Endothelial cell of umbilical vein (primary cell): ENCODE results near the gene SDF4. TPM values are rescaled to one million over a fixed set of nuclear protein-coding genes. Genes with fewer than 3 reads are reported as not detected.
A peak's percentile ranks its signal among the peaks of the same experiment; 100 is the strongest.

ENCODE experiments used
- BruUV-seq: library from RNA; stranded (reverse); fragments of 400-500 nt; replicated peaks from 2 replicates; lab custom pipeline; 2021; lab: Mats Ljungman, UMichigan
- CTCF ChIA-PET: fragments of 300-600, 350-600 bp; sonication (Branson Sonifier 250); formaldehyde crosslinking; loops from one replicate; lab custom pipeline; 2021; ENCODE audit warnings: antibody characterized with exemption, inconsistent platforms; lab: Charles Lee
- POLR2A ChIA-PET: fragments of 300-600, 350-600 bp; sonication (Branson Sonifier 250); formaldehyde crosslinking; loops from one replicate; lab custom pipeline; 2021; ENCODE audit warnings: antibody characterized with exemption, inconsistent platforms; lab: Charles Lee
- DNase-seq: peaks from one replicate; pipeline ENCODE4 v3.0.0-alpha.2; 2011; ENCODE audit warnings: low read depth, low spot score
- FAIRE-seq: peaks from 2 replicates; lab custom pipeline; 2011; peaks lifted over from hg19 to GRCh38; lab: Jason Lieb, UNC
- H2AFZ ChIP-seq: 2 replicates; pipeline ENCODE4 v1.6.0; 2012; ENCODE audit warnings: low read depth, low read length, control low read depth, inconsistent platforms
- H3K27ac ChIP-seq: 2 replicates; pipeline ENCODE4 v1.5.1; 2011; ENCODE audit warnings: low read depth, mild to moderate bottlenecking, control low read depth, low read length, moderate library complexity; ENCODE audit not compliant: insufficient read depth
- H3K27me3 ChIP-seq, 2 experiments: 2 replicates each; pipeline versions ENCODE4 v1.6.0 to v1.6.1; 2011; ENCODE audit warnings: low read length in 2 of 2, mixed read lengths in 1 of 2; ENCODE audit not compliant: control insufficient read depth in 2 of 2, insufficient read depth in 2 of 2
- H3K36me3 ChIP-seq, 2 experiments: 2 replicates in 1 of 2; 3 replicates in 1 of 2; pipeline ENCODE4 v1.5.1; 2011; ENCODE audit warnings: low read length in 2 of 2, mild to moderate bottlenecking in 1 of 2, moderate library complexity in 1 of 2; ENCODE audit not compliant: control insufficient read depth in 2 of 2, insufficient read depth in 2 of 2; ENCODE audit errors: extremely low read depth in 1 of 2
- H3K4me1 ChIP-seq: 3 replicates; pipeline ENCODE4 v1.5.1; 2011; ENCODE audit warnings: mild to moderate bottlenecking, low read length; ENCODE audit not compliant: control insufficient read depth, insufficient read depth; ENCODE audit errors: extremely low read depth
- H3K4me2 ChIP-seq: 2 replicates; pipeline ENCODE4 v1.6.1; 2011; ENCODE audit warnings: low read length, control low read depth, mixed read lengths; ENCODE audit not compliant: insufficient read depth
- H3K4me3 ChIP-seq, 3 experiments: fragments of 200-600 bp in 1 of 3; sonication (generic), shearing (Covaris generic) in 1 of 3; replicated peaks in 1 of 3; 2 replicates each; pipeline ENCODE4 v1.5.1; 2011 to 2016; ENCODE audit warnings: control low read depth in 3 of 3, low read length in 3 of 3, mild to moderate bottlenecking in 2 of 3, inconsistent platforms in 1 of 3, low read depth in 1 of 3, moderate library complexity in 1 of 3; ENCODE audit not compliant: insufficient read depth in 1 of 3
- H3K79me2 ChIP-seq: 2 replicates; pipeline ENCODE4 v1.6.0; 2012; ENCODE audit warnings: low read length, inconsistent platforms; ENCODE audit not compliant: control insufficient read depth, insufficient read depth
- H3K9ac ChIP-seq: replicated peaks from 2 replicates; pipeline ENCODE3; 2011; ENCODE audit warnings: low read length, control low read depth; ENCODE audit not compliant: insufficient read depth; ENCODE audit errors: extremely low read depth
- H3K9me1 ChIP-seq: replicated peaks from 3 replicates; pipeline ENCODE4 v1.6.0; 2011; ENCODE audit warnings: mild to moderate bottlenecking, low read length; ENCODE audit not compliant: control insufficient read depth, insufficient read depth; ENCODE audit errors: extremely low read depth
- H3K9me3 ChIP-seq: replicated peaks from 2 replicates; pipeline ENCODE4 v1.5.1; 2012; ENCODE audit warnings: low read length, inconsistent platforms; ENCODE audit not compliant: control insufficient read depth, insufficient read depth
- H4K20me1 ChIP-seq: replicated peaks from 2 replicates; pipeline ENCODE3; 2011; ENCODE audit warnings: mild to moderate bottlenecking, low read length; ENCODE audit not compliant: control insufficient read depth, insufficient read depth; ENCODE audit errors: extremely low read depth
- CTCF ChIP-seq, 2 donors: IDR thresholded peaks; 1 replicate in 1 of 2; 2 replicates in 1 of 2; pipeline ENCODE4 v1.5.1; 2011; ENCODE audit warnings: low read length in 2 of 2, mild to moderate bottlenecking in 2 of 2, moderate library complexity in 2 of 2, control low read depth in 1 of 2, inconsistent platforms in 1 of 2, low read depth in 1 of 2; ENCODE audit not compliant: insufficient read depth in 1 of 2; ENCODE audit errors: extremely low read depth in 1 of 2
- EZH2 ChIP-seq: IDR thresholded peaks from 2 replicates; pipeline ENCODE4 v1.6.1; 2012; ENCODE audit warnings: borderline replicate concordance, low read depth, mild to moderate bottlenecking, moderate library complexity, low read length, inconsistent platforms; ENCODE audit not compliant: severe bottlenecking
- FOS ChIP-seq: IDR thresholded peaks from 2 replicates; pipeline ENCODE4 v1.6.1; 2011; ENCODE audit warnings: mild to moderate bottlenecking, low read length, moderate library complexity, borderline replicate concordance; ENCODE audit not compliant: insufficient read depth
- GATA2 ChIP-seq: IDR thresholded peaks from 2 replicates; pipeline ENCODE4 v1.7.0; 2011; ENCODE audit warnings: low read depth, mild to moderate bottlenecking, moderate library complexity, mixed read lengths, low read length; ENCODE audit not compliant: insufficient read length, insufficient read depth
- JUN ChIP-seq: IDR thresholded peaks from 2 replicates; pipeline ENCODE4 v1.6.1; 2011; ENCODE audit warnings: borderline replicate concordance, low read depth; ENCODE audit not compliant: insufficient read length, insufficient read depth
- MAX ChIP-seq: IDR thresholded peaks from 2 replicates; pipeline ENCODE4 v1.6.1; 2011; ENCODE audit not compliant: insufficient read depth, insufficient read length
- MYC ChIP-seq: IDR thresholded peaks from one replicate; pipeline ENCODE4 v1.6.1; 2011; ENCODE audit warnings: mild to moderate bottlenecking, low read depth, low read length
- POLR2A ChIP-seq: IDR thresholded peaks from 2 replicates; pipeline ENCODE4 v1.6.1; 2012; ENCODE audit warnings: low read depth, mild to moderate bottlenecking, control low read depth, low read length
- POLR2AphosphoS5 ChIP-seq: IDR thresholded peaks from 2 replicates; pipeline ENCODE4 v1.6.1; 2012; ENCODE audit warnings: low read depth, mild to moderate bottlenecking, control low read depth, low read length, moderate library complexity; ENCODE audit not compliant: insufficient read depth
- dilution Hi-C: fragments of 300-500 bp; cut with MboI; formaldehyde crosslinking; loops from one replicate; pipeline ENCODE4 v1.15.0; 2019; ENCODE audit warnings: low sequenced_read_pairs; ENCODE audit not compliant: extremely low pct_ligation_motif_present
- intact Hi-C: fragments of 100-400 bp; cut with micrococcal nuclease; formaldehyde crosslinking; loops from one replicate; pipeline ENCODE4 v1.10.0; 2022
- polyA plus RNA-seq, 4 experiments: library from polyadenylated mRNA; depleted of rRNA in 3 of 4; stranded (reverse) in 3 of 4; unstranded in 1 of 4; fragments of >200 nt; gene quantifications; 2 replicates each; pipeline versions ENCODE4 v1.2.1 to v1.2.3, GENCODE V29; 2011 to 2012; ENCODE audit warnings: missing spikeins in 1 of 4
- total RNA-seq: library from RNA; stranded (reverse); gene quantifications from 2 replicates; pipeline ENCODE4 v1.2.3, GENCODE V29; 2021

SDF4 gene
- total and polyA plus RNA-seq, 2 donors (not counting 3 experiments of a cell fraction or from before 2014, with no cell fraction given), result 175 to 185 TPM

GRCh38 chr1:1255611-1256010 is 23.8 kb upstream of the SDF4 start:
- POLR2A ChIA-PET, result no interaction called here
- H3K27ac ChIP-seq, result no peak overlapping the region
- no peaks in the 10 kb centered on the region for H4K20me1 ChIP-seq
- TF ChIP-seq POLR2A, result no peak
- TF ChIP-seq JUN, result no peak
- TF ChIP-seq MAX, result no peak
- TF ChIP-seq GATA2, result no peak
- no peak for TF ChIP-seq EZH2
- TF ChIP-seq MYC, result no peak
- dilution Hi-C loops, result no loop called here
- no peak overlapping the region for H2AFZ ChIP-seq
- intact Hi-C loops, result no loop called here
- no peaks in the 10 kb centered on the region for H3K9me3 ChIP-seq
- FAIRE-seq, result no peak
- CTCF ChIA-PET, result interaction anchor here (1.2 kb wide), 1 partner anchor 253 kb away, joined by 3 read pairs; no protein-coding TSS in a partner anchor
- H3K4me3 ChIP-seq, result no peak overlapping the region
- H3K4me2 ChIP-seq, result no peak overlapping the region
- no peaks in the 10 kb centered on the region for H3K27me3 ChIP-seq
- no peak for DNase-seq
- peaks cover 0 to 24% of the 10 kb centered on the region in 2 experiments for H3K36me3 ChIP-seq
- BruUV-seq, result no TSS peak
- H3K9me1 ChIP-seq, result no peaks in the 10 kb centered on the region
- peaks cover 8% of the 10 kb centered on the region for H3K79me2 ChIP-seq
- H3K4me1 ChIP-seq, result peaks cover 5% of the 10 kb centered on the region
- H3K9ac ChIP-seq, result no peak overlapping the region

- no peak for DNase-seq
- Histone ChIP-seq H3K4me1 (no peaks in the 10 kb centered on the region), H2AFZ (no peak overlapping the region), H3K9me3 (no peaks in the 10 kb centered on the region), H3K36me3 (peaks cover 0 to 24% of the 10 kb centered on the region in 2 experiments), H3K9me1 (no peaks in the 10 kb centered on the region), H3K27ac (no peak overlapping the region), H3K4me3 (no peak overlapping the region), H3K9ac (no peak overlapping the region), H3K79me2 (peaks cover 3% of the 10 kb centered on the region), H3K4me2 (no peak overlapping the region), H4K20me1 (no peaks in the 10 kb centered on the region), H3K27me3 (no peaks in the 10 kb centered on the region)
- CTCF ChIA-PET, result interaction anchor here (1.2 kb wide), 1 partner anchor 253 kb away, joined by 3 read pairs; no protein-coding TSS in a partner anchor
- POLR2A ChIA-PET, result no interaction called here
- BruUV-seq, result TSS peak; percentile 56
- intact Hi-C loops, result no loop called here
- no peak for TF ChIP-seq FOS
- no peak for TF ChIP-seq EZH2
- TF ChIP-seq MYC, result no peak
- no peak for TF ChIP-seq JUN
- no peak for TF ChIP-seq POLR2A
- TF ChIP-seq POLR2AphosphoS5, result no peak
- TF ChIP-seq CTCF (IDR thresholded peaks at IDR 0.05; ENCODE audit: extremely low read depth in 1 of 2, insufficient read depth in 1 of 2, low read depth in 1 of 2, low read length in 2 of 2), result no peak
- no peak for TF ChIP-seq GATA2
- no peak for TF ChIP-seq MAX
- dilution Hi-C loops, result no loop called here
- no peak for FAIRE-seq
Observed at GRCh38 chr1:1255078-1255477, 23.3 kb upstream of the SDF4 start.
